Measurements from ENCODE around the gene ATP5PO. TPM values are rescaled to one million over a fixed set of nuclear protein-coding genes. Genes with fewer than 3 reads are reported as not detected.

ATP5PO gene
- total and polyA plus RNA-seq, 2 of the 8 experiments (the other 6 are each of a cell fraction or from before 2014, with no cell fraction given): 251 to 267 TPM

GRCh38 chr21:33866826-33867225, 48.8 kb downstream of the ATP5PO start (continued):
- TF ChIP-seq, protein P1, sequence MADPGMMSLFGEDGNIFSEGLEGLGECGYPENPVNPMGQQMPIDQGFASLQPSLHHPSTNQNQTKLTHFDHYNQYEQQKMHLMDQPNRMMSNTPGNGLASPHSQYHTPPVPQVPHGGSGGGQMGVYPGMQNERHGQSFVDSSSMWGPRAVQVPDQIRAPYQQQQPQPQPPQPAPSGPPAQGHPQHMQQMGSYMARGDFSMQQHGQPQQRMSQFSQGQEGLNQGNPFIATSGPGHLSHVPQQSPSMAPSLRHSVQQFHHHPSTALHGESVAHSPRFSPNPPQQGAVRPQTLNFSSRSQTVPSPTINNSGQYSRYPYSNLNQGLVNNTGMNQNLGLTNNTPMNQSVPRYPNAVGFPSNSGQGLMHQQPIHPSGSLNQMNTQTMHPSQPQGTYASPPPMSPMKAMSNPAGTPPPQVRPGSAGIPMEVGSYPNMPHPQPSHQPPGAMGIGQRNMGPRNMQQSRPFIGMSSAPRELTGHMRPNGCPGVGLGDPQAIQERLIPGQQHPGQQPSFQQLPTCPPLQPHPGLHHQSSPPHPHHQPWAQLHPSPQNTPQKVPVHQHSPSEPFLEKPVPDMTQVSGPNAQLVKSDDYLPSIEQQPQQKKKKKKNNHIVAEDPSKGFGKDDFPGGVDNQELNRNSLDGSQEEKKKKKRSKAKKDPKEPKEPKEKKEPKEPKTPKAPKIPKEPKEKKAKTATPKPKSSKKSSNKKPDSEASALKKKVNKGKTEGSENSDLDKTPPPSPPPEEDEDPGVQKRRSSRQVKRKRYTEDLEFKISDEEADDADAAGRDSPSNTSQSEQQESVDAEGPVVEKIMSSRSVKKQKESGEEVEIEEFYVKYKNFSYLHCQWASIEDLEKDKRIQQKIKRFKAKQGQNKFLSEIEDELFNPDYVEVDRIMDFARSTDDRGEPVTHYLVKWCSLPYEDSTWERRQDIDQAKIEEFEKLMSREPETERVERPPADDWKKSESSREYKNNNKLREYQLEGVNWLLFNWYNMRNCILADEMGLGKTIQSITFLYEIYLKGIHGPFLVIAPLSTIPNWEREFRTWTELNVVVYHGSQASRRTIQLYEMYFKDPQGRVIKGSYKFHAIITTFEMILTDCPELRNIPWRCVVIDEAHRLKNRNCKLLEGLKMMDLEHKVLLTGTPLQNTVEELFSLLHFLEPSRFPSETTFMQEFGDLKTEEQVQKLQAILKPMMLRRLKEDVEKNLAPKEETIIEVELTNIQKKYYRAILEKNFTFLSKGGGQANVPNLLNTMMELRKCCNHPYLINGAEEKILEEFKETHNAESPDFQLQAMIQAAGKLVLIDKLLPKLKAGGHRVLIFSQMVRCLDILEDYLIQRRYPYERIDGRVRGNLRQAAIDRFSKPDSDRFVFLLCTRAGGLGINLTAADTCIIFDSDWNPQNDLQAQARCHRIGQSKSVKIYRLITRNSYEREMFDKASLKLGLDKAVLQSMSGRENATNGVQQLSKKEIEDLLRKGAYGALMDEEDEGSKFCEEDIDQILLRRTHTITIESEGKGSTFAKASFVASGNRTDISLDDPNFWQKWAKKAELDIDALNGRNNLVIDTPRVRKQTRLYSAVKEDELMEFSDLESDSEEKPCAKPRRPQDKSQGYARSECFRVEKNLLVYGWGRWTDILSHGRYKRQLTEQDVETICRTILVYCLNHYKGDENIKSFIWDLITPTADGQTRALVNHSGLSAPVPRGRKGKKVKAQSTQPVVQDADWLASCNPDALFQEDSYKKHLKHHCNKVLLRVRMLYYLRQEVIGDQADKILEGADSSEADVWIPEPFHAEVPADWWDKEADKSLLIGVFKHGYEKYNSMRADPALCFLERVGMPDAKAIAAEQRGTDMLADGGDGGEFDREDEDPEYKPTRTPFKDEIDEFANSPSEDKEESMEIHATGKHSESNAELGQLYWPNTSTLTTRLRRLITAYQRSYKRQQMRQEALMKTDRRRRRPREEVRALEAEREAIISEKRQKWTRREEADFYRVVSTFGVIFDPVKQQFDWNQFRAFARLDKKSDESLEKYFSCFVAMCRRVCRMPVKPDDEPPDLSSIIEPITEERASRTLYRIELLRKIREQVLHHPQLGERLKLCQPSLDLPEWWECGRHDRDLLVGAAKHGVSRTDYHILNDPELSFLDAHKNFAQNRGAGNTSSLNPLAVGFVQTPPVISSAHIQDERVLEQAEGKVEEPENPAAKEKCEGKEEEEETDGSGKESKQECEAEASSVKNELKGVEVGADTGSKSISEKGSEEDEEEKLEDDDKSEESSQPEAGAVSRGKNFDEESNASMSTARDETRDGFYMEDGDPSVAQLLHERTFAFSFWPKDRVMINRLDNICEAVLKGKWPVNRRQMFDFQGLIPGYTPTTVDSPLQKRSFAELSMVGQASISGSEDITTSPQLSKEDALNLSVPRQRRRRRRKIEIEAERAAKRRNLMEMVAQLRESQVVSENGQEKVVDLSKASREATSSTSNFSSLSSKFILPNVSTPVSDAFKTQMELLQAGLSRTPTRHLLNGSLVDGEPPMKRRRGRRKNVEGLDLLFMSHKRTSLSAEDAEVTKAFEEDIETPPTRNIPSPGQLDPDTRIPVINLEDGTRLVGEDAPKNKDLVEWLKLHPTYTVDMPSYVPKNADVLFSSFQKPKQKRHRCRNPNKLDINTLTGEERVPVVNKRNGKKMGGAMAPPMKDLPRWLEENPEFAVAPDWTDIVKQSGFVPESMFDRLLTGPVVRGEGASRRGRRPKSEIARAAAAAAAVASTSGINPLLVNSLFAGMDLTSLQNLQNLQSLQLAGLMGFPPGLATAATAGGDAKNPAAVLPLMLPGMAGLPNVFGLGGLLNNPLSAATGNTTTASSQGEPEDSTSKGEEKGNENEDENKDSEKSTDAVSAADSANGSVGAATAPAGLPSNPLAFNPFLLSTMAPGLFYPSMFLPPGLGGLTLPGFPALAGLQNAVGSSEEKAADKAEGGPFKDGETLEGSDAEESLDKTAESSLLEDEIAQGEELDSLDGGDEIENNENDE (IDR thresholded peaks at IDR 0.05; ENCODE audit: insufficient replicate concordance, low read length): no peak
- TF ChIP-seq EP300 (IDR thresholded peaks at IDR 0.05; ENCODE audit: borderline replicate concordance in 1 of 2, low read depth in 2 of 2, low read length in 2 of 2): no peak
